SK-N-SH treated with all-trans-retinoic acid at 6 μM for 48 hours (cell line): ENCODE measurements around the gene MAP7.

Experiments
- ATAC-seq: fragments of 200-7000 bp; cut with Tn5 transposase; 3 replicates; pipeline ENCODE4 v1.9.1; 2020; ENCODE audit warnings: mild to moderate bottlenecking, moderate library complexity
- ARNTL ChIP-seq: fragments of 450-650 bp; formaldehyde crosslinking; IDR thresholded peaks from 2 replicates; pipeline ENCODE4 v1.5.0; 2020; ENCODE audit warnings: low read depth, mild to moderate bottlenecking, moderate library complexity, borderline replicate concordance
- BACH2 ChIP-seq: fragments of 250-450 bp; sonication (Bioruptor Pico); IDR thresholded peaks from 2 replicates; pipeline ENCODE4 v1.9.0; 2021; ENCODE audit warnings: mild to moderate bottlenecking, borderline replicate concordance
- CSDC2 ChIP-seq: fragments of 250-450 bp; sonication (Bioruptor Pico); IDR thresholded peaks from 2 replicates; pipeline ENCODE4 v1.5.0; 2020; ENCODE audit warnings: mild to moderate bottlenecking, moderate library complexity
- ESRRG ChIP-seq: fragments of 250-450 bp; sonication (Bioruptor Pico); IDR thresholded peaks from 2 replicates; pipeline ENCODE4 v1.6.1; 2021; ENCODE audit warnings: mild to moderate bottlenecking
- GLIS3 ChIP-seq: fragments of 250-450 bp; sonication (Bioruptor Pico); IDR thresholded peaks from 2 replicates; pipeline ENCODE4 v1.5.0; 2020; ENCODE audit warnings: mild to moderate bottlenecking, moderate library complexity
- ISL1 ChIP-seq: fragments of 250-450 bp; sonication (Bioruptor Pico); IDR thresholded peaks from 2 replicates; pipeline ENCODE4 v2.1.2; 2022; ENCODE audit warnings: mild to moderate bottlenecking, moderate library complexity
- PATZ1 ChIP-seq: fragments of 250-450 bp; sonication (Bioruptor Pico); IDR thresholded peaks from 2 replicates; pipeline ENCODE4 v1.8.0; 2020; ENCODE audit warnings: mild to moderate bottlenecking, moderate library complexity, borderline replicate concordance
- PPARA ChIP-seq: fragments of 250-450 bp; sonication (Bioruptor Pico); IDR thresholded peaks from 2 replicates; pipeline ENCODE4 v1.5.0; 2020; ENCODE audit warnings: mild to moderate bottlenecking, borderline replicate concordance
- RARB ChIP-seq: fragments of 250-450 bp; sonication (Bioruptor Pico); IDR thresholded peaks from 2 replicates; pipeline ENCODE4 v1.8.0; 2021; ENCODE audit warnings: mild to moderate bottlenecking, moderate library complexity
- SNAI2 ChIP-seq: fragments of 250-450 bp; sonication (Bioruptor Pico); IDR thresholded peaks from 2 replicates; pipeline ENCODE4 v1.5.0; 2020; ENCODE audit warnings: mild to moderate bottlenecking, moderate library complexity
- TCF4 ChIP-seq: fragments of 250-450 bp; sonication (Bioruptor Pico); IDR thresholded peaks from 2 replicates; pipeline ENCODE4 v1.8.0; 2021; ENCODE audit warnings: mild to moderate bottlenecking, moderate library complexity, borderline replicate concordance
- TOX ChIP-seq: fragments of 250-450 bp; sonication (Bioruptor Pico); IDR thresholded peaks from 2 replicates; pipeline ENCODE4 v1.8.0; 2021; ENCODE audit warnings: mild to moderate bottlenecking, moderate library complexity, borderline replicate concordance
- ZC3H10 ChIP-seq: fragments of 250-450 bp; sonication (Bioruptor Pico); IDR thresholded peaks from 2 replicates; pipeline ENCODE4 v1.5.1; 2021; ENCODE audit warnings: mild to moderate bottlenecking, moderate library complexity
- ZFP30 ChIP-seq: fragments of 450-650 bp; formaldehyde crosslinking; IDR thresholded peaks from 2 replicates; pipeline ENCODE4 v1.5.0; 2022; ENCODE audit warnings: mild to moderate bottlenecking, moderate library complexity
- ZNF565 ChIP-seq: fragments of 450-650 bp; formaldehyde crosslinking; conservative IDR thresholded peaks from 2 replicates; pipeline ENCODE4 v1.5.0; 2020; ENCODE audit warnings: low read depth, mild to moderate bottlenecking, moderate library complexity
- ZNF8 ChIP-seq: fragments of 450-650 bp; formaldehyde crosslinking; IDR thresholded peaks from 2 replicates; pipeline ENCODE4 v1.5.0; 2020; ENCODE audit warnings: mild to moderate bottlenecking, moderate library complexity
- TF ChIP-seq, protein P1 (sequence below): fragments of 250-450 bp; sonication (Bioruptor Pico); IDR thresholded peaks from 2 replicates; pipeline ENCODE4 v1.5.1; 2021; ENCODE audit warnings: mild to moderate bottlenecking, moderate library complexity
- TF ChIP-seq, protein P2 (sequence below): fragments of 250-450 bp; sonication (Bioruptor Pico); IDR thresholded peaks from 2 replicates; pipeline ENCODE4 v1.8.0; 2021; ENCODE audit warnings: low read depth, mild to moderate bottlenecking, moderate library complexity, borderline replicate concordance

The MAP7 gene

DNA sequence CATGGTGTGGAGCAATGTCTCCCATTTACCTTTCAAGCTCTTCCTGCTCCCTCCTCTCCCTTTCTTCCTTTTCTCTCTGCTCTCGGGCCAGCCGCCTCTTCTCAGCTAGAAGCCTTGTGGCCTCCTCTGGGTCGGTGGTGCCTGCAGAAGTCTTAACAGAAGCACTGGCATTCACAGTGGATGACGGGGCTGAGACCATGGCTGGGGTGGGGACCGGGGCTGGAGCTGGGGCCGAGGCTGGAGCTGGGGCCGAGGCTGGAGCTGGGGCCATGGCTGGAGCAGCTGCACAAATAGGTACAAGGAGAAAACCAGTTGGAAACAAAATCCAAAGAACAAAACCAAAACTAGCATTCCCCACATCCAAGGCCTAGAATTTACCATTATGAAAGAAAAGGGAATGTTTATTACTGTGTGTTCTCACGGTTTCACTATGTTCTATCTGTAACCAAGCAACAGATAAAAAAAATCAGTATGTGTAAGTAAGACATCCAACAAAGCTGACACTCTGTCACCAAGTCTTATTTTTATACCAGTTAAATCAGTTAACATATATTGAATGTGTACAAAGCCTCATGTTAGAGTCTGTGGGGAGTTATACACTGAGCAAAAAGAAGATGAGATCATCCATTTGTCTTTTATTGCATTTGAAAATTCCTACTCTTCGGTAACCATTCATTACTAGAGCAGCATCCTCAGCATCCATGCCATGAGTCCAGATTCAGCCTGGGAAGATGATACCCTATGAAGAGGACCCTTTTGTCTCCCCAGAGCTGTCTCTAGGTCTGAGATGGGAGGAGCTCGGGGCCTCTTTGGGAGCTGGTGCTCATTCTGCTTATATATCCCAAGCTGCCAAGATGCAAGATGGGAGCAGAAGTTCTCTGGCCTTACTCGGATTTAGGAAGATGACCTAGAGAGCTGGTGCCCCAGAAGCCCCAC lies 187.5 kb downstream of the MAP7 start (continued):
- TF ChIP-seq ZC3H10 (CRISPR knock-in tag) (no peak), ESRRG (CRISPR knock-in tag) (no peak), PPARA (CRISPR knock-in tag) (no peak), ISL1 (CRISPR knock-in tag) (no peak)
- TF ChIP-seq, protein P1, sequence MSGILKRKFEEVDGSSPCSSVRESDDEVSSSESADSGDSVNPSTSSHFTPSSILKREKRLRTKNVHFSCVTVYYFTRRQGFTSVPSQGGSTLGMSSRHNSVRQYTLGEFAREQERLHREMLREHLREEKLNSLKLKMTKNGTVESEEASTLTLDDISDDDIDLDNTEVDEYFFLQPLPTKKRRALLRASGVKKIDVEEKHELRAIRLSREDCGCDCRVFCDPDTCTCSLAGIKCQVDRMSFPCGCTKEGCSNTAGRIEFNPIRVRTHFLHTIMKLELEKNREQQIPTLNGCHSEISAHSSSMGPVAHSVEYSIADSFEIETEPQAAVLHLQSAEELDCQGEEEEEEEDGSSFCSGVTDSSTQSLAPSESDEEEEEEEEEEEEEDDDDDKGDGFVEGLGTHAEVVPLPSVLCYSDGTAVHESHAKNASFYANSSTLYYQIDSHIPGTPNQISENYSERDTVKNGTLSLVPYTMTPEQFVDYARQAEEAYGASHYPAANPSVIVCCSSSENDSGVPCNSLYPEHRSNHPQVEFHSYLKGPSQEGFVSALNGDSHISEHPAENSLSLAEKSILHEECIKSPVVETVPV = no peak

GRCh38 chr6:136361787-136362186 lies 188.4 kb downstream of the MAP7 start:
- ATAC-seq = no peak
- TF ChIP-seq ZFP30 (CRISPR knock-in tag) (no peak), SNAI2 (CRISPR knock-in tag) (no peak), GLIS3 (CRISPR knock-in tag) (no peak), CSDC2 (CRISPR knock-in tag) (no peak), PPARA (CRISPR knock-in tag) (no peak), ZNF8 (CRISPR knock-in tag) (no peak), RARB (no peak), ARNTL (CRISPR knock-in tag) (no peak), TOX (CRISPR knock-in tag) (no peak), PATZ1 (CRISPR knock-in tag) (no peak), ESRRG (CRISPR knock-in tag) (no peak), TCF4 (CRISPR knock-in tag) (no peak), ZC3H10 (CRISPR knock-in tag) (no peak), ZNF565 (CRISPR knock-in tag) (no peak)
- TF ChIP-seq, protein P2, sequence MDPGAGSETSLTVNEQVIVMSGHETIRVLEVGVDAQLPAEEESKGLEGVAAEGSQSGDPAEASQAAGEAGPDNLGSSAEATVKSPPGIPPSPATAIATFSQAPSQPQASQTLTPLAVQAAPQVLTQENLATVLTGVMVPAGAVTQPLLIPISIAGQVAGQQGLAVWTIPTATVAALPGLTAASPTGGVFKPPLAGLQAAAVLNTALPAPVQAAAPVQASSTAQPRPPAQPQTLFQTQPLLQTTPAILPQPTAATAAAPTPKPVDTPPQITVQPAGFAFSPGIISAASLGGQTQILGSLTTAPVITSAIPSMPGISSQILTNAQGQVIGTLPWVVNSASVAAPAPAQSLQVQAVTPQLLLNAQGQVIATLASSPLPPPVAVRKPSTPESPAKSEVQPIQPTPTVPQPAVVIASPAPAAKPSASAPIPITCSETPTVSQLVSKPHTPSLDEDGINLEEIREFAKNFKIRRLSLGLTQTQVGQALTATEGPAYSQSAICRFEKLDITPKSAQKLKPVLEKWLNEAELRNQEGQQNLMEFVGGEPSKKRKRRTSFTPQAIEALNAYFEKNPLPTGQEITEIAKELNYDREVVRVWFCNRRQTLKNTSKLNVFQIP (CRISPR knock-in tag) = no peak
- TF ChIP-seq, protein P1 = no peak

DNA sequence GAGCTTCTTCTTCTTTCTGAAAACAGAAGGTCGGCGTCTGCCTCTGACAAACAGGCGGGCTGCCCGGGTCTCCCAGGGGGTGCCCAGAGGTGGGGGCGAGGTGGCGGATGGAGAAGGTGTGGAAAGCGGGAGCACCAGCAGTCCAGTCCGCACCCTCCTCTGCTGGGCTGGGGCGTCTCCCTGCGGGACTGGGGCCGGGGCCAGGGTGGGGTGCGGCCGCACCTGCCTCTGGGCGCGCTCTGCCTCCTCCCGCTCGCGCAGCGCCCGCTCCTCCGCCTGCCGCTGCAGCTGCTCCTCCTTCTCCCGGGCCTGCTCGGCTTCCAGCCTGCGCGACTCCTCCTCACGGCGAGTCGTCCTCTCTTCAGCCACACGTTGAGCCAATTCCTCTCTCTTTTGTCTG lies 189.4 kb downstream of the MAP7 start:
- ATAC-seq = no peak
- no peak for TF ChIP-seq ZNF8 (CRISPR knock-in tag)
- no peak for TF ChIP-seq RARB
- TF ChIP-seq BACH2 (CRISPR knock-in tag) = no peak
- TF ChIP-seq ZFP30 (CRISPR knock-in tag) = no peak
- no peak for TF ChIP-seq PATZ1 (CRISPR knock-in tag)
- TF ChIP-seq SNAI2 (CRISPR knock-in tag) = no peak
- TF ChIP-seq TOX (CRISPR knock-in tag) = no peak
- TF ChIP-seq, protein P2 (CRISPR knock-in tag) = no peak
- TF ChIP-seq ISL1 (CRISPR knock-in tag) = no peak
- TF ChIP-seq PPARA (CRISPR knock-in tag) = no peak
